ENCODE results near the gene CDC6. TPM values are rescaled to one million over a fixed set of nuclear protein-coding genes. Genes with fewer than 3 reads are reported as not detected.

CDC6 gene
- total and polyA plus RNA-seq, 11 donors: 0.07 to 9.8 (median 0.69) TPM

DNA sequence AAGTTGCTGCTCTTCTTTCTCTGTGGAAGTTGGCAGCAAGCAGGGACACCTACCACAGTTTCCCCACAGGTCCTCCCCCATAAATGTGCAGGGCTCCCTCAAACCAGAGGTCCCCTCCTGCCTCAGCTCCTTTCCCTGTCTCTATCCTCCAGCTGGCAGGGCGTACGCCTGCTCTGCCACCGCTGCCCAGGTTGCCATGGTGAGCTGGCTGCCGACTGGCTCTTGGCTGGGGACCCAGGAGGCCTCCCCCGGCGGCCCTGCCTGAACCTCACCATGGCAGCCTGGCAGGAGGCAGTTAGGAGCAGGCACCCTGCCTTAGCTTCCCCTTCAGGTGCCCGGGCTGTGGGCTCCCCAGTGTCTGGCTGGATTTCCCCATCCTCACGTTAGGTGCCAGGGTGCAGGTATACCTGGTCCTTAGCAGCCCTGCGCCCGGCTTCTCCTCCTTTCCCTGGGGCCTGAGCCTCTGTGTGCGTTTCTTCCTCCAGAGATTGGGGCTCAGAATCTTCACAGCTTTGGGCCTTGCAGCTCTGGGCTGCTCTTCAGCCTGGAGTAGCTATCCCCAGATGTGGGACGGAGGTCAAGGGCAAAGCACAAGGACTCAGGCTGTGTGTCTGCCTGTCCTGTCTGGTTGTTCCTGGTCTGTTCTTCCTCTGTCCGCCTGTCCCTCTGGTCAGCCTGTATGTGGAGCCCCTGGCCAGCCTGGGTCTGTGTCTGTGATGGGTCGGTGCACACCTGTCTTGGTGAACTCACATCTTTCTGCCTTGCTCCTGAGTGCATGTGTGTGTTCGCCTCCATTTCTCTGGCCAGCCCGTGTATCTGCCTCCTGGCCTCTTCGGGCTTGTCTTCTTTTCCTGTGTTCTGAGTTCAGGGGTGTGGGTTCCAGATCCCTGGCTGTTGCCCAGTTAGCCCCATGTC lies 61.1 kb downstream of the CDC6 start:
- Histone ChIP-seq H3K36me3 (peaks cover 0 to 56% (median 45%) of the 10 kb centered on the region in 9 donors), H3K4me3 (peak overlapping the region in 1 of 12 donors; percentile 25), H3K4me1 (peaks cover 35 to 87% (median 70%) of the 10 kb centered on the region in 12 donors), H3K27ac (peak overlapping the region; percentile 9 to 99 (median 95)), H3K27me3 (no peaks in the 10 kb centered on the region), H3K9me3 (no peaks in the 10 kb centered on the region)
- DNase-seq: peak; percentile 72 to 88 (median 83)
- peak; percentile 48 to 62 (median 56) for ATAC-seq
- TF ChIP-seq, protein P1, sequence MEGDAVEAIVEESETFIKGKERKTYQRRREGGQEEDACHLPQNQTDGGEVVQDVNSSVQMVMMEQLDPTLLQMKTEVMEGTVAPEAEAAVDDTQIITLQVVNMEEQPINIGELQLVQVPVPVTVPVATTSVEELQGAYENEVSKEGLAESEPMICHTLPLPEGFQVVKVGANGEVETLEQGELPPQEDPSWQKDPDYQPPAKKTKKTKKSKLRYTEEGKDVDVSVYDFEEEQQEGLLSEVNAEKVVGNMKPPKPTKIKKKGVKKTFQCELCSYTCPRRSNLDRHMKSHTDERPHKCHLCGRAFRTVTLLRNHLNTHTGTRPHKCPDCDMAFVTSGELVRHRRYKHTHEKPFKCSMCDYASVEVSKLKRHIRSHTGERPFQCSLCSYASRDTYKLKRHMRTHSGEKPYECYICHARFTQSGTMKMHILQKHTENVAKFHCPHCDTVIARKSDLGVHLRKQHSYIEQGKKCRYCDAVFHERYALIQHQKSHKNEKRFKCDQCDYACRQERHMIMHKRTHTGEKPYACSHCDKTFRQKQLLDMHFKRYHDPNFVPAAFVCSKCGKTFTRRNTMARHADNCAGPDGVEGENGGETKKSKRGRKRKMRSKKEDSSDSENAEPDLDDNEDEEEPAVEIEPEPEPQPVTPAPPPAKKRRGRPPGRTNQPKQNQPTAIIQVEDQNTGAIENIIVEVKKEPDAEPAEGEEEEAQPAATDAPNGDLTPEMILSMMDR (IDR thresholded peaks at IDR 0.05): no peak
- no peak for TF ChIP-seq POLR2A (IDR thresholded peaks at IDR 0.05)
- intact Hi-C loops (cut with DNase I): loop anchor here in 4 of 10 donors (2.0 kb wide), 2 partner anchors 38 to 40 kb away; partner anchors contain the start of gene RARA (in 3 of the 4)
- 45 to 66% (median 51%) methylated on average over 6 to 17 of the region's 17 CpGs for WGBS, 4 donors

DNA sequence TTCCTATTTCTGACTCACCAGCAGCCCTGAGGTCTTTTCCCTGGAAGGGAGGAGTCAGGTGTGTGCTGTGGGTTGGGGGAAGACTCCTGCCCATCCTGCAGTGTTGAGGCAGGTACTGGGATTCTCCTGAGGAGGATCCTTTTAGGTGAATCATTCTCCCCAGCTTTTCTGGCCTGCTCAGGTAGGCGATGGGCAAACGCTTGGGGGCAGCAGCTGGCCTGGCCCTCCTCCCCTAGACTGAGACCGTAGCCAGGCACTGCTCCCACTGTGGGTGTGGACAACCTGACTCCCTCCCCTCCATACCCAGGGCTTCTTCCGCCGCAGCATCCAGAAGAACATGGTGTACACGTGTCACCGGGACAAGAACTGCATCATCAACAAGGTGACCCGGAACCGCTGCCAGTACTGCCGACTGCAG lies 61.8 kb downstream of the CDC6 start:
- peak in 3 of 4 donors; percentile 41 to 59 (median 52) for ATAC-seq
- H3K4me3 ChIP-seq: peak overlapping the region in 1 of 12 donors; percentile 25
- intact Hi-C loops (cut with DNase I): loop anchor here in 4 of 10 donors (2.0 kb wide), 2 partner anchors 39 to 41 kb away; partner anchors contain the start of gene RARA (in 3 of the 4)

DNA sequence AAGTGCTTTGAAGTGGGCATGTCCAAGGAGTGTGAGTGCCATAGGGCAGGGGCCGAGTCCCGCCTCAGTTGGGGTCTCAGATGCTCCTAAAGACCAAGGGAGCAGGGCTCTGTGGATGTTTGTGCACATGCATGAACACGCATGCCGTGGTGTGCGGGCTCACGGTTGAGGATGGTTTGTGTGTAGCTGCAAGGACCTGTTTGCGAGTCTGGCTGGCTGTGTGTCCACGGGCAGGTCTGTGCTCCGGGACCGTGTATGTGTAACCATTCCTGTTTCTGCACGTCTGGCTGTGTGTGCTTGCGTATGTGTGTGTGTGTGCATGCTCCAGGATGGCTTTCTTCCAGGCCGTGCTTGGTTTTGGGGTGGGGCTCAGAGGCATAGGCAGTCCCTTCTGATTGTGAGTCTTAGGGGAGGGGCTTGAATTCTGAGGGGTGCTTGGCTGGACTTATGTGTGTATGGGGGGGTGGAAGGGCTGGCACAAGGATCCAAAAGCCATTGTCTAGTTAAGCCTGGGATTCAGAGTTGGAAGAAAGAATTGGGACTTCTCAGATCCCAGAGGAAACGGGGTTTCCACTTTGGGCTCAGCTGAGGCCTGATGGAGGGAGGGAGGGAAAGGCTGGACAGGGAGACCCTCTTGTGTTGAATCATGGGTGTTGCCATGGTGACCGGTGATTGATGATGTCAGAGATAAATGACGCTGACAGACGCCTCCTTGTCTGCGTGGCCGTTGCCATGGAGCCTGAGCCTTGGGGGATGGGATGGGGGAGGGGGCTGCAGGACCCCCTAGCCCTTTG lies 62.4 kb downstream of the CDC6 start:
- DNase-seq: peak in 3 of 5 donors; percentile 53 to 57 (median 55)
- Histone ChIP-seq H3K4me1 (peaks cover 31 to 80% (median 67%) of the 10 kb centered on the region in 12 donors), H3K27me3 (no peaks in the 10 kb centered on the region), H3K4me3 (peak overlapping the region in 1 of 12 donors; percentile 25), H3K36me3 (peaks cover 3 to 69% (median 55%) of the 10 kb centered on the region in 9 donors), H3K27ac (peak overlapping the region in 9 of 12 donors; percentile 17 to 99 (median 31)), H3K9me3 (no peaks in the 10 kb centered on the region)
- peak in 1 of 4 donors; percentile 1 for ATAC-seq
- intact Hi-C loops (cut with DNase I): loop anchor here in 7 of 10 donors (2.0 to 10.0 kb wide), 6 partner anchors 39 to 185 kb away; partner anchors contain the start of genes RARA (in 3 of the 7) and WIPF2 (in 1 of the 7)
- TF ChIP-seq, protein P1 (IDR thresholded peaks at IDR 0.05): no peak
- no peak for TF ChIP-seq POLR2A (IDR thresholded peaks at IDR 0.05)
- 39 to 51% (median 45%) methylated on average over 12 to 19 of the region's 19 CpGs for WGBS, 4 donors

More for the DNA sequence above, 61.8 kb downstream of the CDC6 start:
- peaks cover 35 to 80% (median 66%) of the 10 kb centered on the region in 12 donors for H3K4me1 ChIP-seq
- 22 to 38% (median 34%) methylated on average over 8 to 10 of the region's 10 CpGs for WGBS, 4 donors
- TF ChIP-seq, protein P1 (IDR thresholded peaks at IDR 0.05): no peak
- TF ChIP-seq POLR2A (IDR thresholded peaks at IDR 0.05): no peak
- H3K9me3 ChIP-seq: no peaks in the 10 kb centered on the region
- H3K27me3 ChIP-seq: no peaks in the 10 kb centered on the region
- DNase-seq: peak in 2 of 5 donors; percentile 53 to 70
- peak overlapping the region in 10 of 12 donors; percentile 17 to 99 (median 95) for H3K27ac ChIP-seq
- H3K36me3 ChIP-seq: peaks cover 3 to 63% (median 52%) of the 10 kb centered on the region in 9 donors

All from heart left ventricle (tissue), 16 donors.